Measurements from ENCODE around the gene ANO7.

ANO7 gene

DNA sequence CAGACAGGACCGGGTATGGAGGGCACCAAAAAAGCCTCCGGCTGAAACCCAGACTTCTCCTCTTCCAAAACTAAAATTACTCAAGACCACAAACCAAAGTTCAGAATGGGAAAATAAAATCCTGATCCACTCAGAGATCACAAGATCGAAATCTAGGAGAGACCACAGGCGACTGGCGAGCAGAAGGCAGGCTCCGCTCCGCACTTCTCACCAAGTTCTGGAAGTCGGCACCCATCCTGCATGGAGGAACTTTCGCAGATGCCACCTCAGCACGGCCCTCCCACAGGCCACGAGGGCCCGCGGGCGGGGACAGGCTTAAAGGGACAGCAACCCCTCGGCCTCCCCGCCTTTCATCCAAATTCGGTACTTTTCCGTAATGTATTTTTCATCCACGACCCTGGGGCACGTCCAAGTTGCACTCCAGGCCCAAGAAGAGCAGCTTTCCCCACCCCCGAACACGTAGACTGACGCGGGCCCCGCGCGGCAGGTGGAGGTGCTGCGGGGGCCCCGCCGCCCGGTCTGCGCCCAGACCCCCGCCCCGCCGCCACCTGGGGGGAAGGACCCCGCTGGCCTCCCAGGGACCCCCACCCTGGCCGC, 83.3 kb downstream of the ANO7 start:
- peak in 54 of 56 donors; percentile 13 to 88 (median 50) for DNase-seq

DNA sequence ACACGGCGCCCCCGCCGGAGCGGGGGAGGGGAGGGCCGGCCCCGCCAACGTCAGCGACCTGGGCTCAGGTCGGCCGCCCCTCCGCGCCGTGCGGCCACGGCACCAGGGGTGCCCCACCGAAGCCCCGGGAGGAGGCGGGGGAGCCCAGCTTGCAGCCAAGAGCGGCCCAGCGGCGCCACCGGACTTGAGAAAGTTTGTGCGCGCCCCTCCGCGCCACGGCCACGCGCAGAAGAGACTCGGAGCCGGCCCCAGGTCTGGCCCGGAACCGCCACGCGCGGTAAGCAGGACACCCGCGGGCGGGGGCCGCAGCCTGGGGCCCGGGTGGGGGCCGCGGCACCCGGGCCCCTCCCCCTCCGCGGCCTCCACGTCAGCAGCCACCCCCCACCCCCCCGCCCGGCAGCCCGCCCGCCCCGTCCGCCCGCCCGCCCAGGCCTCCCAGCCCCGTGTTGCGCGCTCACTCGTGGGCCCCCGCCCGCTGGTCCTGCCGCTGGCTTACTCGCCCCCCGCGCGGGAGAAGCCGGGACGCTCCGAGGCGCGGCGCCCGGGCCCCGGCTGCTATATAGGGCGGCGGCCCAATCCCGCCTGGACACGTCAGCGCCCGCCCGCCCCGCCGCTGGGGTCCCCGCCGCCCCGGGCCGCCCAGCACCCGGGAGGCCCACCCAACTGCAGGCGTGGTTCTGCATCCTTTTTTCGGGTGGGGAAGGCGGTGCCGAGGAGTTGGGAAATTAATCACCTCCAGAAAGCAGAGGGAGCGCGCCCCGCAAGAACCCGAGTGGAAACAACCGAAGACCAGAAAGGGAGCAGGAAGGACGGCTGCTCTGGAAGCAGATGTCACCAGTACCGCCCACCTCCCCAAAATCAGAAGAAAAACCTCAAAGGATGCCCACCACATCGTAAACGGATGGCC, 84.1 kb downstream of the ANO7 start:
- peak in 31 of 56 donors; percentile 11 to 93 (median 42) for DNase-seq

DNA sequence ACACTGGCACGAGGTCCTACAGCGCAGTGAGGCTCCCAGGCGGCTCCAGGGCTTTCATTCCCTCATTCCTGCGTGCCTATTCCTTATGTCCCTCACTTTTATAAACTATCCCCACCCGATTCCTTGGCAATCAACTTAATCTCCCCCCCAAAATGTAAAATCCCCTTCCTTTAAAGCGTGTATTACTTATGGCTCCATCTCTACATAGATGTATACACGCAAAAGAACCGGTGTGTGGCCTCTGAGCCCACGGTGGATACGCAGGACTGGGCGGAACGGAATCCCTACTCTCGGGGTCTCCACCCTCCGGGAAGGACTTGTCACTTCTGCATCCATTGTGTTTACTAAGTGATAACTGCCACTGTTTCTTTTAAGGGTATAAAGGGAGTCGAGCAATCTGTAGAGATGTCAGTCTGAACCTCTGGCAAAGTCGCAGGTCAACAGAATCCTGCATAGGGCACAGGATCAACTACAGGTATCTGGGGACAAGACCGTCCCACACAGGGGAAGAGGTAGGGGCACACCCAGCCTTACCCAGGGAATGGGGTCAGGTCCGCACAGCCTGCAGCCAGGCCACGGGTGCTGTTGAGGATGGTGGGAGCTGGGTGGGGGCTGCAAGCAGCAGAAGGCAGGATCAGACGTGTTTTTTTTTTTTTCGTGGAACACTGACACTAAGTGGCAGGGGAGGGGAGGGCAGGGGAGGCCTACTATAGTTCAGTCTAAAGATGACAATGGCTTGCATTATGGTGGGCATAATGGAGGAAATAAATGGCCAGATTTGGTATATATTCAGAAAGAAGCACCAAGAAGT, 84.9 kb downstream of the ANO7 start:
- DNase-seq: no peak

DNA sequence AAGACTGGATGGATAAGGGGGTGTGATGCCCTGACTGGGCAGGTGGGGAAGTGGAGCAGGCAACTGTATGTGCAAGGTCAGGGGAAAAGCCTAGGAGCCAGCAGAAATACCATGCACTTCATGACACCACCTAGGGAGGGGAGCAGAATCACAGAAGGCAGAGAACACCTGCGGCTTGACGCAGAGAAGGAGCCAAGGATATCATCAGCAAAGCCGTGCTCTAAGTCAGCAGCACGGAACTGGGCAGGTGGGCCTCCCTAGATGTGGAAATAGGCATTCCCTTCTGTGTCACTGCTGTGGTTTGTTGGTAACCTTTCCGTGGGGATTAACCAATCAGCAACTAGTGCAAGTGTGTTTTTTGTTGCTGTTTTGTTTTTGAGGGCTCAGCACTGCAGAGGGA, 85.7 kb downstream of the ANO7 start:
- DNase-seq: no peak

Measured in amygdala (tissue), 56 donors.